ENCODE results near the gene SLC27A3. TPM values are rescaled to one million over a fixed set of nuclear protein-coding genes. Genes with fewer than 3 reads are reported as not detected.

SLC27A3 gene
- polyA plus RNA-seq, 2 of the 4 experiments (the other 2 are of a cell fraction), result 1.3 to 2.1 TPM

GRCh38 chr1:153786038-153786790 is 11.0 kb downstream of the SLC27A3 start:
- no peak for ATAC-seq
- ChIA-PET CTCF (interaction anchor here (0.6 to 2.3 kb wide), 4 partner anchors 11 to 101 kb away, joined by 3 to 9 read pairs (median 4); partner anchors contain the start of gene SLC27A3), POLR2A (no interaction called here)
- H3K27ac ChIP-seq, result no peak overlapping the region
- TF ChIP-seq NPAS2 (CRISPR knock-in tag; IDR thresholded peaks at IDR 0.05; ENCODE audit: borderline replicate concordance) (no peak), EP300 (IDR thresholded peaks at IDR 0.05) (no peak), CBX2 (IDR thresholded peaks at IDR 0.05; ENCODE audit: borderline replicate concordance, low read depth) (no peak), ZSCAN20 (CRISPR knock-in tag; IDR thresholded peaks at IDR 0.05) (no peak), CHD2 (IDR thresholded peaks at IDR 0.05; ENCODE audit: low read length, partially characterized antibody) (no peak), HOXB13 (CRISPR knock-in tag; IDR thresholded peaks at IDR 0.05; ENCODE audit: low read depth) (no peak), RFX5 (IDR thresholded peaks at IDR 0.05) (no peak), NR3C1 (IDR thresholded peaks at IDR 0.05) (no peak), CHD4 (IDR thresholded peaks at IDR 0.05; ENCODE audit: borderline replicate concordance) (no peak), HDAC2 (IDR thresholded peaks at IDR 0.05) (no peak)
- peaks cover 4% of the 10 kb centered on the region; the same call in 2 of the 3 replicates for H3K4me1 ChIP-seq
- H3K4me3 ChIP-seq, result no peak overlapping the region
- no peak overlapping the region for H3K4me2 ChIP-seq
- WGBS (ENCODE audit: missing lambda C conversion rate), result 87% methylated on average over 4 of the region's 4 CpGs
- H3K9me3 ChIP-seq, result no peaks in the 10 kb centered on the region
- DNase-seq (ENCODE audit: low read depth in 1 of 2, low spot score in 1 of 2), result no peak
- no peak for FAIRE-seq

- Histone ChIP-seq H3K9me3 (no peaks in the 10 kb centered on the region), H3K4me3 (no peak overlapping the region), H3K27ac (no peak overlapping the region), H3K4me2 (no peak overlapping the region), H3K4me1 (no peaks in the 10 kb centered on the region)
- no peak for FAIRE-seq
- no peak; a peak in 1 of 6 replicates for ATAC-seq
- TF ChIP-seq NR3C1 (IDR thresholded peaks at IDR 0.05) (no peak), PBX3 (IDR thresholded peaks at IDR 0.05) (no peak), CBX8 (IDR thresholded peaks at IDR 0.05) (no peak), CBX2 (IDR thresholded peaks at IDR 0.05; ENCODE audit: borderline replicate concordance, low read depth) (no peak), MAZ (IDR thresholded peaks at IDR 0.05; ENCODE audit: borderline replicate concordance, low read depth, low read length) (no peak), RAD21 (conservative IDR thresholded peaks at IDR 0.05 in 1 of 2, IDR thresholded peaks at IDR 0.05 in 1 of 2) (no peak), CEBPB (IDR thresholded peaks at IDR 0.05) (no peak), RFX5 (IDR thresholded peaks at IDR 0.05) (no peak), GATA3 (IDR thresholded peaks at IDR 0.05; ENCODE audit: borderline replicate concordance) (no peak), TFCP2L1 (CRISPR knock-in tag; IDR thresholded peaks at IDR 0.05) (no peak), NPAS2 (CRISPR knock-in tag; IDR thresholded peaks at IDR 0.05; ENCODE audit: borderline replicate concordance) (no peak), ESRRA (IDR thresholded peaks at IDR 0.05; ENCODE audit: borderline replicate concordance, low read length) (no peak), TP53 (CRISPR knock-in tag; IDR thresholded peaks at IDR 0.05) (no peak), ZSCAN20 (CRISPR knock-in tag; IDR thresholded peaks at IDR 0.05) (no peak), JUN (IDR thresholded peaks at IDR 0.05) (no peak), HDAC2 (IDR thresholded peaks at IDR 0.05) (no peak), HEYL (CRISPR knock-in tag; IDR thresholded peaks at IDR 0.05) (no peak), FOXS1 (CRISPR knock-in tag; IDR thresholded peaks at IDR 0.05) (no peak)
- POLR2A ChIA-PET, result no interaction called here
- no peak for DNase-seq (ENCODE audit: low read depth in 1 of 2, low spot score in 1 of 2)
- CTCF ChIA-PET, result interaction anchor here (1.2 to 1.3 kb wide), 3 partner anchors 10 to 188 kb away, joined by 3 read pairs; partner anchors contain the start of genes DENND4B and JTB
- whole genome bisulfite sequencing (ENCODE audit: missing lambda C conversion rate), result 69% methylated on average over 19 of the region's 22 CpGs
Measured at GRCh38 chr1:153789478-153790034, 14.3 kb downstream of the SLC27A3 start.
